HG03045 (cell line): ENCODE data around the gene CDK14.

Experiments
- ATAC-seq: cut with Tn5 transposase; IDR thresholded peaks from one replicate; pipeline ENCODE4 v1.9.1; 2021; ENCODE audit warnings: mild to moderate bottlenecking, moderate library complexity; ENCODE audit not compliant: unreplicated experiment

The CDK14 gene

DNA sequence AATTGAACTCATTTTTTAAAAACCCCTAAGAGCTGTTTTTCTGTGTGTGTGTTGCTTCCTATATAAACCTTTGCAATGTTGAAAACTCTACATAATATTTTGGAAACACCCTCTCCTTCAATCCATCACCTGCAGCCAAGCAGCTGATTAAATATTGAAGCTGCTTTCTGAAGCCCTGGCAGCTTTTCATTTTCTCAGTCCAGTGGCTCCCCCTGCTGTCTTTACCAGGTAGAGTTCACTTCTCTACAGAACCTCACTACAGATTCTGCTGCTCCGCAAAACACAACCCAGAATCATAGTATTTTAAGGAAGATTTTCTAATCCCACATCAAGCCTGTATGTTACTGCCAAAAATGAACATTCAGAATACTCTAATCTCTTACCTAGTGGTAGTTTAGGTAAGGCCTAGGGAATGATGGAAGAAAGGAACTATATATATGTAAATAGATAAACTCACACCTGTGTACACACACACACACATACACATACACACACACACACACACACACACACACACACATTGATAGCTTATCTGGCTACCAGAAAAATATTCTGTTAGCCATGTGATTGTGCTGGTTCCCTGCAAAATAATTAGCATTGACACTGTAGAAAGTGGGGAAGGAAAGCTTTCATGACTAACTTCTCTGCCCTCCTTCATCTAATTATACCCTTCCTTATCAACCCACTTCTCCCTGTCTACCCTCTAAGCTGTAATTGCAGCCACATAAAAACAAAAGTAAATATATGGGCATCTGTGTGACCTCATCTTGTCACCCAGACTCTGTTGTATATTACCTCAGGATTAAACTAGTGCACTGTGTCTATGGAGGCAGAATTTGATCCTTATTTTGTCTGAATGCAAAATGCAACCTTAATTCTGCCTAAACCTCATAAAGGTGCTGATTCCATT lies 438.6 kb downstream of the CDK14 start:
- ATAC-seq, result no peak

DNA sequence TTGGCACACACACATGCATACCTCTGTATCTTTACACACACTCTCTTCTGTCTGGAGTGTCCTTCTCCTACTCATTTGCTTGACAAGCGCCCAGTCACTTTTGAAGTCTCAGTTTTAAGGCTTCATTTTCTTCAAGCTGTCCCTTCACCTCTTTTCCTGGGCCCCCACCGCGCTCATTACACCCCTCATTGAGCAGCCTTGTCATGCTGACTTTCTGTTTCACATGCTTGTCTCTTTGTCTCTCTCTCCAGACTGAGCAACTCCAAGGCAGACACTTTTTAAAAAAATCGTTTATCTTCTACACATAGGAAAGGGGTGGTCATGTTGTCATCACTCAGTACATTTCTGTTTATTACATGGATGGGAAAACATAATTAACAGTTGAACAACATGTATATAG lies 442.9 kb downstream of the CDK14 start:
- ATAC-seq, result peak; percentile 75

DNA sequence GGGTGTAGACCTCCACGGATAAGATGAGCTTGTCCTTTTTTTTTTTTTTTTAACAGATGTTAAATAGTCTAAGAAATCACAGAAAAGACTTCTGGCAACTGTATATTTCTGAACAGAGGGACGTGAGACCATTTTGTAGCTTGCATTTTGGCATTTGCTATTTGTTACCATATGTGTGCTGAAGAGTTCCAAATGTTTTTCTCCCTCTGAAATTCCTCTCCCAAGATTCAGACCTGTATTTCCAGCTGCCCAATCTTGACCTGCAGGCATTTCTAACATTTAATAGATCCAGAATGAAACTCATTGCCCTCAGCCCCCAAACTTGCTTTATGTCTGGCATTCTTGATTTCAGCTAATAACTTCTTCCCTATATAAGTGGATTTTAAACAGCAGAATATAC lies 445.0 kb downstream of the CDK14 start:
- ATAC-seq, result no peak

DNA sequence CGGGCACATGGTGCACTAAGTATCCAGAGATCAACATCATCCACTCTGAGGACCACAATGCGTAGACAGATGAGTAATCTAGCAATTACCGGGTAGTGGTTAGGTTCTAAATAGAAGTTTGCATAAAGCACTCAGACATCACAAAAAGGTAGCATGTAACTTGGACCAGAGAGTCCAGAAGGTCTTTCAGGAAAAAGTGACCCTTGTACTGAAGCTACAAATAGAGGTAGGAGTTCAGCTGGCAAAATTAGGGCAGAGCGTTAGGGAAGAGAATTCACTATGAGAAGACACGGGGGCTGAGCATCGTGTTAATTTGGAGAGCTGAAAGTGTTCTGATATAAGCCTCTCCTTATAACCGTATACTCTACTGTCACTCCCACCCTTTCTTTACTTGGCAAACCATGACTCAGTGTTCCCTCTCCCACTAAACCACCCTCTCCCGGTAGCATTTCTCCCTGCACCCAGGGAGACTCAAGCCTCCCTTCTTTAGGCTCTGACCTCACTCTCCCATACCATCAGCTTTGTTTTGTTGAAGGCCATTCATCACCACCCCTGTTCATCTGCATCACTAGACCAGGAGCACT lies 445.9 kb downstream of the CDK14 start:
- no peak for ATAC-seq

DNA sequence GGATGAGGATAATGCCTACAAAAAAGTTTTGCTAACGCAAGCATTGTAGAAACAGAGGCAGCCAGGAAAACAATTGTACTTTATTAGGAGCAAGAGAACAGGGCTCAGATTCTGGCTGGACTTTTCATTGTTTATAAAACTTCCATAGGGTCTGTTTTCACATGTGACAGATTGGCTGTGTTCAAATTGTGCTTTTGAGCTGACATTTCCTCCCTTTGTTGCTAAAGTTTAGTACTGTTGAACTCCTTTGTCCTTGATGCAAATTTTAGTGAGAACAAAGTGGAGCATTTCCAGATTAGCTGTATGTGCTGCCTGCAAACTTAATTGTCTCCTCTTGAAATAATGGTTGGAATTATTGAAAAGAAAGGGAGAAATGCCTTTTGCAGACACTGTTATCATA lies 447.1 kb downstream of the CDK14 start:
- no peak for ATAC-seq

DNA sequence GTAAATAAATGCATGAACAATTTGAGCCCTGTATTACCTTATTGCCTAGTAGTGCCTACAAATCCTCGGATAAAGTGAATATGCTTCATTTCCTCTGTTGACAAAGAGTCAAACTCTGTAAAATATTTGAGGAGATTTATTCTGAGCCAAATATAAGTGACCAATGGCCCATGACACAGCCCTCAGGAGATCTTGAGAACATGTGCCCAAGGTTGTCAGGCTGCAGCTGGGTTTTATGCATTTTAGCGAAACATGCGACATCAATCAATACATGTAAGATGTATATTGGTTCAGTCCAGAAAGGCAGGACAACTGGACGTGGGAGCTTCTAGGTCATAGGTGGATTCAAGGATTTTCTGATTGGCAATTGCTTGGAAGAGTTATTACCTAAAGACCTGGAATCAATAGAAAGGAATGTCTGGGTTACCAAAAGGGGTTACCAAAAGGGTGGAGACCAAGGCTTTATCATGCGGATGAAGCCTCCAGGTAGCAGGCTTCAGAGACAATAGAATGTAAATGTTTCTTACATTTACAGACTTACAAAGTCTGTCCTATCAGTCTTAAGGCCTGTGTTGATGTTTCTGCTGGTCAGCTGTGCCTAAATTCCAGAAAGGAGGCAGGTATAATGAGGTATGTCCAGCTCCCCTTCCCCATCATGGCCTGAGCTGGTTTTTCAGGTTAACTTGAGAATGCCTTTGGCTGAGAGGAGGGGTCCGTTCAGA lies 448.0 kb downstream of the CDK14 start:
- ATAC-seq, result no peak

DNA sequence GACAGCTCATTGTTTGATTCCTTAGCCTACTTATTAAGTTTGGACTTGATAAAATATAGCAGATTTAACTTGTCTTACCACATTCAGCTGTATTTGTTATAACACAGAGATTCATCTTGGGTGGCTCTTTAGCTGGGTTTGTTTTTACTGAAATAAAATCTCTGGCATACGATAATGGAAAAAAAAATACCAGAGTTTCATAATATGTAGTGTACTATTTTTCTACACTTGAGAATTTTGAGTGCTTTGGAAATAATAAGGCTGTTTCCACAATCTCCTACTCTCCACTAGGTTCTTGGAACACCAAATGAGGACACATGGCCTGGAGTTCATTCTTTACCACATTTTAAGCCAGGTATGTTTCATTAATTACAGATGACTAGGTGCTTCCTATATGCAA lies 449.5 kb downstream of the CDK14 start:
- ATAC-seq, result no peak

DNA sequence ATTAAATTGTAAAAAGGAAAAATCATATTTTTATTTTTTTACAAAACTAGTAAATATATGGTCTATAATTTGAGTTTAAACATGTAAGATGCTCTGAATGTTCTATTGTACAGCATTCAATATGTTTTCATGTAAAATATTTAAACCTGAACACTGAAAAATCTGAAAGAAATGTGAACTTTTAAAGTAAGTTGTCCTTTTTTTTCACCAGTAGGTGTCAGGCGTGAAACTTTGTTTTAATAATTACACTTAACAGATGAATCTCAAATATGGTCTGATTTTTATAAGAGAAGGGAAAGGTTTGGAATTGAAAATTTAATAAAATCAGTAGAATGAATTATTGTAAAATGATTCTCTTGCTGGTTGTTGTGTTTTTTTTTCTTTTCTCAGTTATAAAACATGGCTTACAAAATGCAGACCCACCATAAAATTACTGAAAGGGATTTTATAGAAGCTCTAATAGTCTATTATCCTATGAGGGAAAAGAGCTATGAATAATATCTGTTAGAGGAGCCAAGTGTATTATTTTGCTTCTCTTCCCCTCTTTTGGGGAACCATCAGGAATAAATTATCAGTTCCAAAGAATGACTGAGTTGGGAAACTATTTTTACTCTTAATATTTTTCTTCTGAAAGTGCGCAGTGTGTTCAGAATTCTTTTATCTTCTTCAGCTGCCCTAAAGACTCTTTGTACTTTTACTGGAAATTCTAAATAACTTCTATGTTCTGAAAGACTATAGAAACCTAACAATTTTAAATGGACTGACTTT lies 450.4 kb downstream of the CDK14 start:
- no peak for ATAC-seq

DNA sequence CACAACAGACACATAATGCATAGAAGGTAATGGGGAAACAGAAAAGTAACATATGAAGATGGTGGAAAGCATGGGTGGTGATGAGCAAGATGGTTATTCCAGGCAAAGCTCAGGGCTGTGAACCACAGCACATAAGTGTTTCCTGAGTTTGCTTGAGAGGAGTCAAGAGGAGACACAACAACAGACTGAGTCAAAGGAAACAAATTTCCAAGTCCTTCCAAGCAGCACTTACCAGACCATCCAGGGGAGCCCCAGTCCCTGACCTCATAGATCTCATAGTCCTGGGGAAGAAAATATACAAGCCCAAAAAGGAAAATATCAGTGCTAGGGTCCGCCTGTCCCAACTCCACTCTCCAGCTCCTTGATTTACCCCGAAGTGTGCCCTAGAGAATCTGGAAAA lies 451.5 kb downstream of the CDK14 start:
- ATAC-seq, result no peak

DNA sequence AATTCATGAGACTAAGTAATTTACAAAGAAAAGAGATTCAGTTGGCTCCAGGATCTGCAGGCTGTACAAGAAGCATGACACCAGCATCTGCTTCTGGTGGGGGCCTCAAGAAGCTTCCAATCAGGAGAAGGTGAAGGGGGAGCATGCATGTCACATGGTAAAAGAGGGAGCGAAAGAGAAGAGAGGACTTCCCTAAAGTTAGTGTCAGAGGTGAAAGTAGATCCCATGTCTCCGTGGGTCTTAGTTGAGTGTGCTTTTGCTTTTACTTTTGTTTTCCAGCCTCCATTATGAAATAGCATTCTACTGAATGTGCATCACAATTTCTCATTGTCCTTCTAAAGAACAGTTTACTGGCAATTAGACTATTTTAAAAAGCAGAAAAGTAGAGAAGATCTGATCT lies 454.6 kb downstream of the CDK14 start:
- ATAC-seq, result peak; percentile 82

DNA sequence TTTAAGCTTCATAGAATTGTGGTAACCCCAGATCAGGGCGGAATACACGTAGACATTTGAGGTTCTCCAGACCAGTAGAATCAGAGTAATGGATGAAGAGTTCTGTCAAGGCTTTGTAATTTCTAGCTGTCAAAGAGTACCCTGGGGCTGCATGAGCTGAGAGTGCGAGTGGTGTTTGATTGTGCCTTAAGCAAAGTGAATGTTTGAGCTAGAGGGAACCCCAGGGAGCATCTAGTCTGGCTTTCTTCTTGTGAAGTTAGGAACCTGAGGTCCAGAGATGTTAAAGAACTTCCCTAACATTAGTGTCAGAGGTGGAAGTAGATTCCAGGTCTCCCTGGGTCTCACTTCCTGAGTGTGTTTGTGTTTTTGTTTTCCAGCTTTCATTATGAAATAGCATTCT lies 455.8 kb downstream of the CDK14 start:
- ATAC-seq, result no peak

DNA sequence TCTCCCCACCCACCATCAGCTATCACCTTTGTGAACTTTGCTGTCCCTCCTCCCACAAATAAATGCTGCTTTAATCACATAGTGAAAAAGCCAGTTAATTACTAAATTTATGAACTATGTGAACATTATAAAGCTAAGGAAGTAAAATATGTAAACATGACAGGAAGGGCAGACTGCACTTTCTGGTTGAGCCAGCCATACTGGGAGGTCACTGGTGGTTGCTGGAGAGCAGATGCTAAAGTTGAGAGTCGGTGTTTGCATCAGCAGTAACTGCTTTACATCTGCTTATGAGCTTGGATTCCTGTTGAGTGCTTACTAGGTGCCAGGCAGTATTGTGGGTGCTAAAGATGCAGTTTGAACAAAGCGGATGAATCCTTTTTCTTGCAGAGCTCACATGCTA lies 458.3 kb downstream of the CDK14 start:
- ATAC-seq, result no peak

DNA sequence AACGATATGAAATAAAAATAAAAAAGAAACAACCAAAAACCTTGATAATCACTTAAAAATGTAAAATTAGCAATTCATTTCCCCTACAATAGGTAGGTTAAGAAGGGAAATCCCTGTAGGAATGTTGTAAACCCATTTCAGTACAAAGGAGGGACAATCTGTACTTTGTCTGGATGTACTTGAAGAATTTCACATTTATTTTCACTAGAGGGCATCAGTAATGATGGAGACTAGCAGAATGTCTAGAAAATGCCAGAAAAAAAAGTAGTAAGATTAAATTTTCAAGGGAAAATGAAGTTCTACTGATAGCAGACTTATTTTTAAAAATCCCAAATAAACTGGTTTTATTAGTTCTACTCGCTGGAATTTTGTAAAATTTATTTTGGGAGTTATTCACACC lies 459.1 kb downstream of the CDK14 start:
- ATAC-seq, result no peak

DNA sequence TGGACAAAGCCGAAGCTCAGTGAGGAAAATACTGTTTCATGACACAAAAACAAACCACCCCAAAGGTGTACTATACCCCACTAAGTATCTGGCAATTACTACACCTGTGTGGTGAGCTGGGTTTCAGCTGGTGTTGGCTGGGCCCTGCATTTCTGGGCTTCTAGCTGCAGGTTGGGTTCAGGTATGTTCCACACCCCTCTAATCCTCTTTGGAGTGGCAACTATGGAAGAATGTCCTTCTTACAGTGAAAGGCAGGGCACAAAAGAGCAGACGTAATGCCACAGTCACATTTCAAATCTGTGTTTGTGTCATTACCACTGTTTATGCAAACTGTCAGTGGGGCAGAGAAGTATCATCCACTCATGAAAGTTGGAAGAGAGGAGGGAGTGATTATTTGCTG lies 466.6 kb downstream of the CDK14 start:
- no peak for ATAC-seq

DNA sequence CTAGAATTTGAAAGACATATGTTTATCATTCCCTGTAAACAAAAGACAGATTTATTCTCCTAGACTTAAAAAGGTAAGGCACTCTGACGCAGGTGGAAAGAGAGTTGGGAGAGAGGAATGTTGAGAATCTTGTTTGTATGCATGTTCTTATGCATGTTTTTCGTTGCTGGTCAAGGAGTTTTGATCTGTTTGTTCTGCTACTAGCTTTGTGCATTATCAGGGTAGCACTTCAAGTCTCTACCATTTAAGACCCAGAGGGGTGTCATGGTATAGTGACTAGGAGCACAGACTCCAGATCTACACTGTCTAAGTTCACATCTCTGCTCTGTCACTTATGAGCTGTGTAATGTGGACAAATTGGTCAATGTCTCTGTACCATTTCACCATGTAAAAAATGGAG lies 467.9 kb downstream of the CDK14 start:
- ATAC-seq, result no peak

DNA sequence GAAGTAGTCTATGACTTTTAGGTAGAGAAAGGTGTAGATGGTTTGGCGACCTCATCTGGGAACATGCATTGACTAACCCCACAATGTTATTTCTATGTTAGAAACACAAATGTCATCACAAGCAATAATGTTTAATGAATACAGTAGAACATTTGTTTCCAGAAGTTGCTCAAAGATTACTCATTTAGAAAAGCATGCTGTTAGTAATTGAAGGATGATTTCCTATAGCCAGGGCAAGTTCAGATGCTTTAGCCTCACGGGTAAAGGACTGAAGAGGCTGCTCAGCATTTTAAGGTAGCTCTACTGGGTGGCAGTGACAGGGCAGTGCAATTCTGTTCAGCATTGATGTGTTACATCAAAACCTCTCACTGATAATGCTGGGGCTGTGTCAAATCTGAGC lies 468.8 kb downstream of the CDK14 start:
- ATAC-seq, result no peak

DNA sequence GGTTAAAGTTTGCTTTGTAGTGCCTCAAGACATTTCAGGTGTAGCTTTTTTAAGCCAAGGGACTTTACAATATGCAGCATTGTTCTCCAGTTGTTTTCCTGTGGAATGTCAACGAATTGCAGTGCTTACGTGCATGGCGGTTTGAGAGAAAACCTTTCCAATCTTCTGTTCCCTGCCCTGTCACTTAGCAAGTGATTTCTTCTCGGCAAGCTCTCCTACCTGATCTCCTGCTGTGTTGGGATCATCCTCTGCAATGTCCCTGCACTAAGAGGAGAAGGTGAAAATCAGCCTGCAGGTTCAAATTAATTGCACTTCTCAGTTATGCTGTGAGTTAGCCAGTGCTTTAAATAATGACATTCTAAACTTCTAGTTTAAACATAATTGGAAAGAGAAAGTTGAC lies 470.5 kb downstream of the CDK14 start:
- ATAC-seq, result no peak

DNA sequence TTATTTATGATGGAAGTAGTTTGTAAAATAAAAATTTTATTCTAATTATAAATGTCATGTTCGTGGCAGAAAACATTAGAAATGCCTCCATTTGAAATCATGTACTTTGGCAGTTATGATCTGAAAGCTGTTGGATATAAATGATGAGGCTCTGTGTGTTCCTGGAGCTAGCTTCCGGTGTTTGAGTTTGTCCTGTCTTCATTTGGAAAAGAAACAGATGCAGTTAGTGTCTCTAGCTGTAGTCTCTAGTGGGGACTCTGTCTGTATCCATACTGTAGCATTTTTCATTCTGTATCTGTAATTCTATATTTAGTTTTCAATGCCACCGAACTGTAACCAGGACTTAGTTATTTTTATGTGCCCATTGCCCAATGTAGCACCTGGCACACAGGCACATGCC lies 471.1 kb downstream of the CDK14 start:
- ATAC-seq, result no peak

DNA sequence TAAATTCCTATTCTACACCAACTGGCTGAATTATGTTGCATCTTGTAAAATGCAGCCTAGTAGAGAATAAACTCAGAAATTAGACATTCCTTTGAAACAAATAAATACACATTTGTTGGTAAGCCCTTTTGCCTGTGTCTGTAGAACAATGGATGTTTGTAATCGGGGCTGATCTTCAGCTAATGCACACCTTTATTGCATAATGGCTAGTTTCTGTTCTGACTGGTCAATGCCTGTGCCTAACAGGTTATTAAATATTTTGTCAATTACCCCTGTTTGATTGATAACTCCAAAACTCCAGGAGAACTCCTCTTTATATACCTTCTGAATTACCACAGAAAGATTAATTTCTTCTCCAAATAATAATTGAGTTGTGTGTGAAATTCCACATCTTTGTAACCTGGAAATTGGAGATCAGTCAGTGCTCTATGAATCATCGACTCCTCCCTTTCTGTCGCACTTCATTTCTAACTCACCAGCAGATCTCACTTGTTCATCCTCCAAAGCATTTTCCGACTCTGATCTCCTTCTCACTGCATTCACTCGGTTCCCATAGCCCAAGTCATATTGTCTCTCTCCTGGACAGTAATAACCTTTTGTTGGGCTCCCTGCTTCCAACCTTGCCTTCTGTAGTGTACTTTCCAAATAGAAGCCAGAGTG lies 472.1 kb downstream of the CDK14 start:
- ATAC-seq, result no peak

DNA sequence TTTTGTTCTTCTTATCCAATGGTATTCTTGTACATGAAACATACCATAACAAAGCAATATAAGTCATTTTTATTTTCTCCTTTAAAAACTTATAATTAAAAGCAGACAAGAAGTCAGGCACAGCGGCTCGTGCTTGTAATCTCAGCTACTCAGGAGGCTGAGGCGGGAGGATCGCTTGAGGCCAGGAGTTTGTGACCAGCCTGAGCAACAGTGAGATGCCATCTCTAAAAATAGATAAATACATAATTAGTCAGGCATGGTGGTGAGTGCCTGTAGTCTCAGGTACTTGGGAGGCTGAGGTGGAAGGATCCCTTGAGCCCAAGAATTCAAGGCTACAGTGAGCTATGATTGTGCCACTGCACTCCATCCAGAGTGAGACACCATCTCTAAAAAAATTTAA lies 473.0 kb downstream of the CDK14 start:
- no peak for ATAC-seq

DNA sequence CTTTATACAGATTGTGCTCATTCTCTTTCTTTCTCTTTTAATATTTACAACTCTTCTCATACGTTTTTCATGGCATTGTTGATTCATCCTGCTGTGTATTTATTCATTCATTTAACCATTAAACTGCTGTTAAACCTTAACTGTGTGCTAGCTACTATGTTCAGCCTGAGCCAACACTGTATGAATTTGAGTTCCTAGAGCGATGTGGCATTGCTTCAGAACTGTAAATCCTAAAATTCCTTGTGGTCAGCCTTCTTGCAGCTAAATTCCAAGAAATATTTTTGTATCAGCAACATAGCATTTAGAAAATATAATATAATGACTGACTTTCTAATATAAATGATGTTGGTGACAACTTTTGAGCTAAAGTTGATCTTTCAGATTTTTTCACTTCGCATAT lies 483.4 kb downstream of the CDK14 start:
- no peak for ATAC-seq
